Measurements from ENCODE around the gene AADACL2.
"Not testable (repeated sequence)": the region's sequence is repeated elsewhere in the genome, so short reads cannot be mapped to it uniquely, and the experiment has no call there.

The AADACL2 gene, protein sequence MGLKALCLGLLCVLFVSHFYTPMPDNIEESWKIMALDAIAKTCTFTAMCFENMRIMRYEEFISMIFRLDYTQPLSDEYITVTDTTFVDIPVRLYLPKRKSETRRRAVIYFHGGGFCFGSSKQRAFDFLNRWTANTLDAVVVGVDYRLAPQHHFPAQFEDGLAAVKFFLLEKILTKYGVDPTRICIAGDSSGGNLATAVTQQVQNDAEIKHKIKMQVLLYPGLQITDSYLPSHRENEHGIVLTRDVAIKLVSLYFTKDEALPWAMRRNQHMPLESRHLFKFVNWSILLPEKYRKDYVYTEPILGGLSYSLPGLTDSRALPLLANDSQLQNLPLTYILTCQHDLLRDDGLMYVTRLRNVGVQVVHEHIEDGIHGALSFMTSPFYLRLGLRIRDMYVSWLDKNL
- 0 reads per million in 2 donors for total RNA-seq

- DNase-seq: no peak
These were observed at the start of gene AADACL2 for GRCh38 chr3:151733613-151734012. TSS of gene AADACL2 (plus strand) at chr3:151733927. CDS start at chr3:151734036, 109 bp downstream.

DNA sequence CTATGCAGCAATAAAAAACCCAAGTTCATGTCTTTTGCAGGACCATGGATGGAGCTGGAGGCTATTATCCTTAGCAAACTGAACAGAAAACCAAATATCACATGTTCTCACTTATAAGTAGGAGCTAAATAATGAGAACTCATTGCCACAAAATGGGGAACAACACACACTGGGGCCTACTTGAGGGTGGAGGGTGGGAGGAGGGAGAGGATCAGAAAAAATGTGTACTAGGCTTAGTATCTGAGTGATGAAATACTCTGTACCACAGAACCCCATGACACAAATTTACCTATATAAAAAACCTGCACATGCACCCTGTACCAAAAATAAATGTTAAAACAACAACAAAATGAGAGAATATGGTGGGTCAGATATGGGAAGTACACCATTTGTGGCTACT is 49.6 kb upstream of the AADACL2 start:
- DNase-seq: no peak

DNA sequence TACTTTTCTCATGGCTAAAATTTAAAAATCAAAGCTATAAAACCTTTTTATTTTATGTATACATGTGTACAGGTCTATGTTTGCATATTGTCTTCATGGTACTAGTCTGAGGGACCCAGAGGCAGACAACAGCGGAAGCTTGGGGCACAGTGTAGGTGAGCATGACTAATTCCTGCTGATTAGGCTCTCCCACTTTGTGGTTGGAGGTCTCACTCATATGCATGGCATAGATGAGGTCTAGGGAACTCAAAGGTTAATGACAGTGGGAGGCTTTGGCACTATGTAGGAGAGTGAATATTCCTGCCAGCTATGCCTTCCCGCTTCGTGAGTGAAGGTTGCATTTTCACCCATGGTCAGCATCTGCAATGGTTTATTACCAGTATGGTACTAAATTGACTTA is 47.5 kb upstream of the AADACL2 start:
- no peak for DNase-seq

- no peak for DNase-seq
These were observed 46.7 kb upstream of the AADACL2 start for GRCh38 chr3:151687076-151687475.

GRCh38 chr3:151688571-151688970 is 45.2 kb upstream of the AADACL2 start:
- DNase-seq: no peak

GRCh38 chr3:151690645-151691044 is 43.1 kb upstream of the AADACL2 start:
- DNase-seq: no peak

DNA sequence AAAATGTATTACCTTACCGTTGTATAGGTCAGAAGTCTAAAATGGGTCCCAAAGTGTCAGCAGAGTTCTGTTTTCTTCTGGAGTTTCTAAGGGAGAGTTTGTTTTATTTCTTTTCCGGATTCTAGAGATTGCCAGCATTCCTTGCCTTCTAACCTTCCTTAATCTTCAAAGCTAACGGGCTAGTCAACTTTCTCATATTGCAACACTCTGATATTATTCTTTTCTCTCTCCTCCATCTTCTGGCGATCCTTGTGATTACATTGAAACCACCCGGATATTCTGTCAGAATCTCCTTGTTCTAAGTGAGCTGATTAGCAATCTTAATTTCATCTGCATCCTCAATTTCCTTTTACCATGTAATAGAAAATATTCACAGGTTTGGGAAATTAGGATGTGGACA is 36.2 kb upstream of the AADACL2 start:
- DNase-seq: no peak

- no peak for DNase-seq
These were observed 26.5 kb upstream of the AADACL2 start for GRCh38 chr3:151707216-151707615.

GRCh38 chr3:151708868-151709267 is 24.9 kb upstream of the AADACL2 start:
- no peak for DNase-seq

- DNase-seq: no peak
These were observed 23.9 kb upstream of the AADACL2 start for GRCh38 chr3:151709847-151710246.

GRCh38 chr3:151721294-151721693 is 12.4 kb upstream of the AADACL2 start:
- DNase-seq: no peak

- DNase-seq: no peak
These were observed 10.9 kb upstream of the AADACL2 start for GRCh38 chr3:151722856-151723255.

- DNase-seq: no peak
These were observed 8.9 kb upstream of the AADACL2 start for GRCh38 chr3:151724576-151725562.

DNA sequence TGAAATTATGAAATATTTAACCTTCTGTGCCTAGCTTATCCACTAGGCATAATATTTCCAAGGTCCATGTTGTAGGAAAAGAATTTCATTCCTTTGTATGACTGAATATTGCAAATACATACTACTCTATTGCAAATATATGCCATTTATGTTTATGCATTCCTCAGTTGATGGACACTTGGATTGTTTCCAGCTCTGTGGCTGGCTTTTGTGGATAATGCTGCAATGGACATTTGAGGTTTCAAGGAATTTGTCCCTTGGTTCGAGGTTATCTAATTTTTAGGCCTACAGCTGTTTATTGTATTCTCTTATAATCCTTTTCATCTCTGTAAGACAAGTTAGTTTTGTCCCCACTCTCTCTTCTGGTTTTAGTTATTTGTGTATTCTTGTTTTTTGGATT is 7.7 kb upstream of the AADACL2 start:
- no peak for DNase-seq

DNA sequence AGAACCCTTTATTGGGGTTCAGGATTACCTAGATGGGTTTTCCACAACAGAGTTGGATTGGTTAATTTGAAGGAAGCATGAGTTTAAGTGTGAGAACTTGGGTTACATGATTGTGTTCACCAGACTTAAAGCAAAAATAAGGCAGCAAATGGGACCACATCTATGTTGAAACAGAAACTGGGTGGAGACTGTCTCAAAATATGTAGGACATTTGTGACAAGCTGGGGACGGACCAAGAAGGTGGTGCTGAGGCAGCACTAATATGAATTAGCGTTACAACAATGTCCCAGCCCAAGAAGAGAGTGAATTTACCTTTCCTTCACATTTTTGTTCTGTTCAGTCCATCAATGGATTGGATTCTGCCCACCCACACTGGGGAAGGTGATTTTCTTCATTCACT is 866 bp upstream of the AADACL2 start:
- DNase-seq: no peak

DNA sequence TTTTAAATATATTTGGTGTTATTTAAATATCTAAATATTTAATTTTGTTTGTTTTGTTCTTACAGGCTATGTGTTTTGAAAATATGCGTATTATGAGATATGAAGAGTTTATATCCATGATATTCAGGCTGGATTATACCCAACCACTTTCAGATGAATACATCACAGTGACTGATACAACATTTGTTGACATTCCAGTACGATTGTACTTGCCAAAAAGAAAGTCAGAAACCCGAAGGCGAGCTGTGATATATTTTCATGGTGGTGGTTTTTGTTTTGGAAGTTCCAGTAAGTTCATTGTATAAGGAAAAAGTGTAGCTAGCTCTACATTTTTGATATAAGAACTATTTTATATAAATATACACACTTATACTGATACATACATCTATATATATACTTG is 6.9 kb downstream of the AADACL2 start:
- DNase-seq: no peak

DNA sequence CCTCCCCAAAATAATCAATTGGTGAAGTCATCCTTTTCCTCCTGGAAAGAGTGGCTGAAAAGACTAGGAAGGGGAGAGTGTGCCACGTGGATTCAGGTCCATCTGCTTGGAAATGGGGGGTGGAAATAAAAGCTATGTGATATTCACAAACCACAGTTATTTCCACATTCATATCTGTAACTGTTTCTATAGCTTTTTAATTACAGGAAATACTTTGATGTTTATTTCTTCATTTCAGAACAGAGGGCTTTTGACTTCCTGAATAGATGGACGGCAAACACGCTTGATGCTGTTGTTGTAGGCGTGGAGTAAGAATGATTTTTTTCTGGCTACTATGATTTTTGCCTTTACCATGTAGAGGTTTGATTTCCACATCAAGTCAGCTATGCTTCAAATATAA is 10.1 kb downstream of the AADACL2 start:
- no peak for DNase-seq

- no peak for DNase-seq
These were observed 16.5 kb downstream of the AADACL2 start for GRCh38 chr3:151750181-151750580.

DNA sequence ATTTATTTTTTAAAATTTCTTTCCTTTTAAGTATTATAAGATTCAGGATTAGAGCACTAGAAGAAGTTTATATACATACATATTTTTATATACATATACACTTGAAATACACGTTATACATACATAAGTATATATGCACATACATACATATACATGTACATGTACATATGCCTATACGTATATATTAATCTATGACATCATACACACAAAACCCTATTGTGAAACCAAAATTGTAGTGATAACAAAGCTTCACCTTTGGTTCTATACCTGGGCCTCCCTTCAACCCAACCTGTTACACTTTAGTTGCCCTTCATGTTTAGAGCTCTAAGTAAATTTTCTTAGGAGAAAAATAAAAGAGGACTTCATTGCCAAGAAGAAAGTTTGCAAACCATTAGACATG is 17.0 kb downstream of the AADACL2 start:
- DNase-seq: no peak

DNA sequence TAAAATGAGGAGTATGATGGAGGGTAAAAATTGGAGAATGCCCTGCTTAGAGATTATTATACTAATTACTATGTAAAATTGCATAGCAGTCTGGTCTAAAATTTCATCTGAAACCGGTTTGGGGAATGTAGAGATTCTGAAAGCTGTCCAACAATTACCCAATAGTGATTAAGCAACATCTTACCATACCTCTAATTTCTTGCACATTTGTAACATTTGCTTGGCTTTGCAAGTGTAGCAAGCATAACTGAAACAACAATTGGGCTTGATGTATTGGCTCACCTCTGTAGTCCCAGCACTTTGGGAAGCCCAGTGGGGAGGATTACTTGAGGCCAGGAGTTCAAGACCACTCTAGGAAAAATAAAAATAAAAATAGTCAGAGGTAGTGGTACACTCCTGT is 17.4 kb downstream of the AADACL2 start:
- no peak for DNase-seq

DNA sequence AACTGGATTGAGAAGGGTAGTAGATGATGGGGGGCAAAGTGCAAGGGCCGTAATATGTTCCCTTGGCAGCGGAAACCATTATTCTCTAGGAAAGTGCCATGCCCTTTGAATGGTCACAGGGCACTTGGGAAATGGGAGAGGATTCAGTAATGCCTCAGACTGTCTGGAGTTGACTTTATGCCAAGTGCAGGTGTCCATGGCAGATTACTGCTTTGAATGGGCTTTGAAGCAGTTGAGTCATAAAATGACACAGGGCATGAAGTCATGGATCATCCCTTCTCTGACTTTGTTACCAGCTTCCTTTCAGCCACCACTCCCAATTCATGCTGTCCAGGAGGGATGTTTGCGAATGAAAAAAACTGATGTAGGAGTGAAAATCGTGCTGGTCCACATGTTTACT is 20.1 kb downstream of the AADACL2 start:
- no peak for DNase-seq

GRCh38 chr3:151761581-151761980 is 27.9 kb downstream of the AADACL2 start:
- DNase-seq: no peak

DNA sequence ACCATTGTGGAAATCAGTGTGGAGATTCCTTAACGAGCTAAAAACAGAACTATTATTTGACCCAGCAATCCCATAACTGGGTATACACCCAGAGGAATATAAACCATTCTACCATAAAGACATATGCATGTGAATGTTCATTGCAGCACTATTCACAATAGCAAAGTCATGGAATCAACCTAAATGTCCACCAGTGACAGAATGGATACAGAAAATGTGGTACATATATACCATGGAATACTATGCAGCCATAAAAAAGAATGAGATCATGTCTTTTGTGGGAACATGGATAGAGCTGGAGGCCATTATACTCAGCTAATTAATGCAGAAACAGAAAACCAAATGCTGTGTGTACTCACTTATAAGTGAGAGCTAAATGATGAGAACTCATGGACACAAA is 31.0 kb downstream of the AADACL2 start:
- DNase-seq: not testable (repeated sequence)

GRCh38 chr3:151765685-151766084 is 32.0 kb downstream of the AADACL2 start:
- DNase-seq: no peak
